HG03039 (cell line): Measurements from ENCODE around the gene RAB13.
A peak's percentile ranks its signal among the peaks of the same experiment; 100 is the strongest.
"Not testable (repeated sequence)": the region's sequence is repeated elsewhere in the genome, so short reads cannot be mapped to it uniquely, and the experiment has no call there.

ENCODE experiments used
- ATAC-seq: cut with Tn5 transposase; IDR thresholded peaks from one replicate; pipeline ENCODE4 v1.9.1; 2021; ENCODE audit warnings: mild to moderate bottlenecking, moderate library complexity; ENCODE audit not compliant: unreplicated experiment

The RAB13 gene

DNA sequence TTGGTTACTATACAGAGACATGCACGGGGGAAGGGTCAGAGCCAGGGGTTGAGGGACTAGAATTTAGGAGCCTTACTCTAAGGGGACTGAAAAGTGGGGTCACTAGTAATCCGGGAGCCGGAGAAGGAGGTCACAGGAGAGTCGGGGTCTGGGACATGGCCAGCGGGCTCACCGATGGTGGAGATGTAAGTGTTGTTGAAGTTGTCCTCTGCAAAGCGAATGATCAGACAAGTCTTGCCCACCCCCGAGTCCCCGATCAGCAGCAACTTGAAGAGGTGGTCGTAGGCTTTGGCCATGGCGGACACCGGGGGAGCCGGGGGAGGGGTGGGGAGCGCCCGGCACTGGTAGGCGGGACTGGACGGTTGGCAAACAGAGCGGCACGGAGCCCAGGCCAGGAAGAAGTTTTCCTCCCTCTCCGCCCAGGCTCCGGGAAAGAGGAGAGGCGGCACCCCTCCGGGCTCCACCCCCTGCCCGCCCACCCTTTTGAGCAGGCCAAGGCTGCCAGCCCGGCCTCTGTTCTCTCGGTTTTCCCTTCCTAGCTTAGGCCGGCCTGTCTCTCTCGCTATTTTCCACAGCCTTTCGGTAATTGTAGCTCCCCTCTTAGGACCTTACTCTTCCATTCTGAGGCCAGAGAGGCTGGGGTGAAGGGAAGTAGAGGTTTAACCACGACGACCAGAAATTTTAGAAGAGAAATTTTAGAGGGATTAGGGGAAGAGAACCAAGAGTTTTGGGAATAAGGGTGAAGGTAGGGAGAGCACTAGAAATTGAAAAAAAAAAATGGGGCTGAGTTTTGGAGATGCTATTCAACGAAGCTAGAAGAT lies at the start of gene RAB13:
Gene RAB13, minus strand, starts transcription at position 399 of the 821 bp plus-strand sequence. Its CDS starts 103 bp downstream, at position 296.
- ATAC-seq = no peak

- not testable (repeated sequence) for ATAC-seq
These were observed 47.6 kb upstream of the RAB13 start for GRCh38 chr1:154033697-154034096.

GRCh38 chr1:154019940-154020339 lies 33.8 kb upstream of the RAB13 start:
- ATAC-seq = no peak

DNA sequence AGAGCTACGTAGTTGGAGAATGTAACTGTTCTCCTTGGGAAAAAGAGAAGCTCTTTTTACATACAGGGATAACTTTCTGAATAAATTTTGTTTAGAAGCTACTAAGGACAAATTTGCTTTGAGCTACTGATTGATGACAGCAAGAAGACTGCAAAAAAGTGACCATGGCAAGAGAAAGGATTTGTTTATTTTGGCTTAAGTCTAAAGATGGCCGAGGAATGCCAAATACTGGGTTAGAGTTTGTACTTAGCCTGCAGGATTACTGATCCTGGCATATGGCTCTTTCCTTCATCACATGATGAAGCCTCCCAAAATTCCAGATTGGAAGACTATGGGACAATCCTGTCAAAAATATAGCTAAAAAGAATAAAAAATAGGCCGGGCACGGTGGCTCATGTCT lies 33.1 kb upstream of the RAB13 start:
- ATAC-seq = no peak

DNA sequence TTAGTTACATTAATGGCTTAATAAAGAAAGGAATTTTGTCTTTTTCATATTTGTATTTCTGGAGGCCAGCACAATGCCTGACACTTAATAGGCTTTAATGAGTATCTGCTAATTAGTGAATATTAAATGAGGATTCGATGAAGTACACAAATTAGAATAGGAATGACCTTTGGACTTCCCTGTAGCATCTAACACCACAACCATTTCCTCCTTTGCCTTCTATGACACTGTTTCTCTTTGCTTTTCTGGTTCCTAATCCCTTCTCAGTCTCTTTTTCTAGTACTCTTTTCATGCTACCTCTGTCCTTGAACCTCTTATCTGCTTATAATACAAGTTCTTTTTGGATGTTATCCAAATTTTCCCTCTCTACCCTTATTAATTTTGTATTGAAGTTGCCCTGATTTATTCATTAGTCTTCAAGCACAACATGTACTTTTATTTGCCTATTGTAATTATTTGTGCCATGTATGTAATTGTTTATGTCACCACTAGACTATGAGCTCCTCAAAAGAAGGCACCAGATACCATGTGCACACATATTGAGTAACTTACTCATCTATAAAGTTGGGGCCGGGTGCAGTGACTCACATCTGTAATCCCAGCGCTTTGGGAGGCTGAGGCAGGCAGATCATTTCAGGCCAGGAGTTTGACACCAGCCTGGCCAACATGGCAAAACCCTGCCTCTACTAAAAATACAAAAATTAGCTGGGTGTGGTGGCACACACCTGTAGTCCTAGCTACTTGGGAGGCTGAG lies 28.2 kb upstream of the RAB13 start:
- ATAC-seq = no peak

DNA sequence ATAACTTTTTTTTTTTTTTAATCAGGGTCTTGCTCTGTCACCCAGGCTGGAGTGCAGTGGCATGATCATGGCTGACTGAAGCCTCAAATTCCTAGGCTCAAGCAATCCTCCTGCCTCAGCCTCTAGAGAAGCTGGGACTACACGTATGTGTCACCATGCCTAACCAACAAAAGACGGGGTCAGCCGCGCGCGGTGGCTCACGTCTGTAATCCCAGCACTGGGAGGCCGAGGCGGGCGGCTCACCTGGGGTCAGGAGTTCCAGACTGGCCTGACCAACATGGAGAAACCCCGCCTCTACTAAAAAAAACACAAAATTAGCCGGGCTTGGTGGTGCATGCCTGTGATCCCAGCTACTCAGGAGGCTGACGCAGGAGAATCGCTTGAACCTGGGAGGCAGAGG lies 26.4 kb upstream of the RAB13 start:
- not testable (repeated sequence) for ATAC-seq

- ATAC-seq = no peak
These were observed 26.0 kb upstream of the RAB13 start for GRCh38 chr1:154012129-154012528.

GRCh38 chr1:154006136-154006535 lies 20.0 kb upstream of the RAB13 start:
- no peak for ATAC-seq

- no peak for ATAC-seq
These were observed 14.3 kb upstream of the RAB13 start for GRCh38 chr1:154000420-154000819.

DNA sequence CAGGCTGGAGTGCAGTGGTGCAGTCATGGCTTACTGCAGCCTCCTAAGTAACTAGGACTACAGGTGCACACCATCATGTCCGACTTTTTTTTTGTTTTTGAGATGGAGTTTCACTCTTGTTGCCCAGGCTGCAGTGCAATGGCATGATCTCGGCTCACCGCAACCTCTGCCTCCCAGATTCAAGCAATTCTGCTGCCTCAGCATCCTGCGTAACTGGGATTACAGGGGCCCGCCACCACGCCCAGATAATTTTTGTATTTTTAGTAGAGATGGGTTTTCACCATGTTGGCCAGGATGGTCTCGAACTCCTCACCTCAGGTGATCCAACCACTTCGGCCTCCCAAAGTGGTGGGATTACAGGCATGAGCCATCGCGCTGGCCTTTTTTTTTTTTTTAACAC lies 10.7 kb upstream of the RAB13 start:
- not testable (repeated sequence) for ATAC-seq

GRCh38 chr1:153995640-153996039 lies 9.5 kb upstream of the RAB13 start:
- no peak for ATAC-seq

GRCh38 chr1:153995202-153995601 lies 9.1 kb upstream of the RAB13 start:
- no peak for ATAC-seq

GRCh38 chr1:153991806-153992205 lies 5.7 kb upstream of the RAB13 start:
- no peak for ATAC-seq

GRCh38 chr1:153991151-153991630 lies 5.1 kb upstream of the RAB13 start:
- ATAC-seq = no peak

DNA sequence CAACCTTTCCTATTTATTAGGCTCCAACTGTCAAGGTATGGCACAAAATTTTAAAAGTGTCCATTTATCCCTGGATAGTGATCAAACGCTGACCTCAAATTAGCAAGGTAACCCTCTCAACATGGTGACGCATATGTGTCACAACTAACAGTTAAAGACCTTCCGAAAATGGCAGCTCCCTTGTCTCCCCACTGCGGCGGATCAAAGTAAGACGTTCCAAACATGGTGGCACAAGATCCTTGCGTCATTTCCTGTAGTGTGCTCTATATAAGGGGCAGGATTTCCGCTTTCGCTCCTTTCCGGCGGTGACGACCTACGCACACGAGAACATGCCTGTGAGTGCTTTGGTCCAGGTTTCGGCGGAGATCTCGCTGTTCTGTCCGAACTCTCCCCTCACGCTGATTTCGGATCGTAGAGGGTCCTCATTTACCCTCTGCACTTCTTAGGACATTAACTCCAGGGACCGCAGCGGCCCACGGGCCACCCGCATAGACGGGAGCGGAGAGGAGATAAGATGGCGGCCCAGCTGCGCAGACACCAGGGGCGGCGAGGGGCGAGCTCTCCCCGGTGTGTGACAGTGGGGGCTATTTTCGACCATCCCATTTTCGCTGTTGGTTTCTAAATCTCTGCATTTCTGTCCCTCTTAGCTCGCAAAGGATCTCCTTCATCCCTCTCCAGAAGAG lies 4.5 kb upstream of the RAB13 start, which contains the start of gene RPS27:
Gene RPS27, plus strand, starts transcription at position 295 of the 683 bp plus-strand sequence. Its CDS starts 35 bp downstream, at position 330.
- peak; percentile 62 for ATAC-seq

GRCh38 chr1:153987621-153988020 lies 1.5 kb upstream of the RAB13 start:
- no peak for ATAC-seq

DNA sequence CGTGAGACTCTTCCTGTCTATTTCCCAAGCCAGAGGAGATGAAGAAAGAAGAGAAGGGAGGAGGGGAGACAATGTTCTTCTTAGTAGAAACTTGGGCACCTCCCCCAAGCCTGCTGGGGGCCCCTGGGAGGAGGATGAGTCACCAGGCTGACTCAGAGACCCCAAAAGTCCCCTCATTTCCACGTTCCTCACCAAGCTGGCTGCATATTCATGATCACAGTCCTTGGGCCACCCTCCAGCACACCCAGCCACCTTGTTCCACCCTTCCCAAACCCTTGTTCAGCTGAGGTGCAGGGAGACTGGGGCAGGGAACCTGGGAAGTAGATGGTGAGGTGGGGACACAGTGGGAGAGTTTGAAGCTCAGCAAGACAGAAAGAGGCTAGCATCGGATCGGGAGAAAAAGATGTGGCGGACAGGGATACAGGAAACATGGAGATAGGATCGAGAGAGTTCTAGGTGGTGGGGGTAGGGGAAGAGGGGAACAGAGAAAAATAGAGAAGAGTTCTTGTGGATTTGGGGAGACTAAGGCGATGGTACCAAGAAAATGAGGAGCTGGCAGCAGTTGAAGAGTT lies 712 bp downstream of the RAB13 start:
- ATAC-seq = no peak

GRCh38 chr1:153984123-153984894 lies 1.8 kb downstream of the RAB13 start:
- no peak for ATAC-seq

DNA sequence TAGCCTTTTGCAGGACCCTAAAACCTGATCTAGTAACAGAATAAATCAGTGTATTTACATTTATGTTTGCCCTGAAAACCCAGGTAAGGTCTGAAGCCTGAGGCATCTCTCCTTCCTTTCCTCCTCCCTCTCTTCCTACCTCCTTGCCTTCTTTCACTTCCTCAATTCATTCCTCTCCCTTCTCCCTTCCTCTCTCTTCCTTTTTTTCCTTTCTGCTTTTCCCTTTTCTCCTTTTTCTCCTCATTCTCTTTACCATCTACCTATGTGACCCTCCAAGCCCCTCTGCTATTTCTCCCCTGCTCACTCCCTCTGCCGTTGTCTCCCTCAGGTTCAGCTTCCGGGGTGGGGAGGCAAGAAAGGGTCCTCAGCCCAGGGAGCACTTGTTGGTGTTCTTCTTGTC lies 4.4 kb downstream of the RAB13 start:
- not testable (repeated sequence) for ATAC-seq

- not testable (repeated sequence) for ATAC-seq
These were observed 7.0 kb downstream of the RAB13 start for GRCh38 chr1:153979091-153979490.
